GM12801 (cell line): ENCODE data around the gene PRKG1.

Experiments
- TF ChIP-seq, protein P1 (sequence below): IDR thresholded peaks from one replicate; pipeline ENCODE4 v1.5.1; 2011; ENCODE audit warnings: control low read depth; ENCODE audit not compliant: insufficient read length; ENCODE audit errors: extremely low read depth

Gene PRKG1

DNA sequence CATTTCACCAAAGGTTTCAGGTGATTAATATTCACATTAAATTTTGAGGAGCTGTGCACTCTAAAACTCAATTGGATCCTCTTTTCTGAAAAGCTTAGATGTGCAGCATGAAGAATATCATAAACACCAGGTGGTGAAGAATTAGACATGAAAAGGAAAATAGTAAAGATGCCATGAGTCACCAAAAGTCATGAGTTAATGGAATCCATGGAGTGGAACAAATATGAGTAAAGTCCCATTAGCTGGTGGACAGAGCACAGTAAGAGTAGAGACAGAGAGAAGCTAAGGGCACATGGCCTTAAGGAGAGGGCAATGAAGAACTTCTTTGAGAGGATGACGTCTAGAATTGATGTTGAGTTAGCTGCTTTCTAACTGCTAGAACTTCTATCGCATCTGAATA lies 353.5 kb downstream of the PRKG1 start:
- TF ChIP-seq, protein P1, sequence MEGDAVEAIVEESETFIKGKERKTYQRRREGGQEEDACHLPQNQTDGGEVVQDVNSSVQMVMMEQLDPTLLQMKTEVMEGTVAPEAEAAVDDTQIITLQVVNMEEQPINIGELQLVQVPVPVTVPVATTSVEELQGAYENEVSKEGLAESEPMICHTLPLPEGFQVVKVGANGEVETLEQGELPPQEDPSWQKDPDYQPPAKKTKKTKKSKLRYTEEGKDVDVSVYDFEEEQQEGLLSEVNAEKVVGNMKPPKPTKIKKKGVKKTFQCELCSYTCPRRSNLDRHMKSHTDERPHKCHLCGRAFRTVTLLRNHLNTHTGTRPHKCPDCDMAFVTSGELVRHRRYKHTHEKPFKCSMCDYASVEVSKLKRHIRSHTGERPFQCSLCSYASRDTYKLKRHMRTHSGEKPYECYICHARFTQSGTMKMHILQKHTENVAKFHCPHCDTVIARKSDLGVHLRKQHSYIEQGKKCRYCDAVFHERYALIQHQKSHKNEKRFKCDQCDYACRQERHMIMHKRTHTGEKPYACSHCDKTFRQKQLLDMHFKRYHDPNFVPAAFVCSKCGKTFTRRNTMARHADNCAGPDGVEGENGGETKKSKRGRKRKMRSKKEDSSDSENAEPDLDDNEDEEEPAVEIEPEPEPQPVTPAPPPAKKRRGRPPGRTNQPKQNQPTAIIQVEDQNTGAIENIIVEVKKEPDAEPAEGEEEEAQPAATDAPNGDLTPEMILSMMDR, result no peak

DNA sequence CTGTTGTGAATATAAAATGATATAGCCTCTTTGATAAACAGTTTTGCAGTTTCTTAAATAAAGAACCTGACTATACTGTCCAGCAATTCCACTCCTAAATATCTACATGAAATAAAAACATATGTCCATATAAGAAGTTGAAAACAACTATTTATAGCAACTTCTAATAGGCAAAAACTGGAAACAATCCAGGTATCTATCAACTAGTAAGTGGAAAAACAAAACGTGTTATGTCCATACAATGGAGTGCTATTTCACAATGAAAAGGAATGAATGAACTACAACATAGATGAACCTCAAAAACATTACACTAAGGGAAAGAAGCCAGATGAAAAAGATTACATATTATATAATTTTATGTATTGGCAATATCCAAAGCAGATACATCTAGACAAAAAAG lies 356.2 kb downstream of the PRKG1 start:
- TF ChIP-seq, protein P1, result no peak

DNA sequence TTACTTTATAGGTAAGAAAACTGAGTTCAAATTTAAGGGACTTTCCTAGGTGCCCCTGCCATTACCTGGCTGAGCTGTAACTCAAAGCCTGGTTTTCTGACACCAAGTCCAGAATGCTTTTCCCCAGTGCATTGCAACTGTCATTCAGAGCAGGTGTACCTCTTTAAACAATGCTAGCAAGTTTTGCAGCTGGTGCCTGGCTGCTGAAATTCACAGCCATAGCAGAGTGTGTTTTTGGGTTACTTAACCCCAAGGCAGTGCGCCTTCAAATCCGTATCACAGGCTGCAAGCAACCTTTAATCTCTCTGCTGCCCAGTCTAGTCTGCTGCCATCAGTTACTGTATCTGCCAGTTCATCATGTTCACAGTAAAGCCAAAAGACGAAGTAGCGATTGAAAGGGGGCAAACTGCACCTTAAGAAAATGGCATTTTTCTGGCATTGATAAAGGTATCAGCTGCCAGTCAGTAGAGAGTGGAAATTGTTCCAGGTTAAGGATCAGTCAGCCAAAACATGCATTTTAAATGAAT lies 359.7 kb downstream of the PRKG1 start:
- TF ChIP-seq, protein P1, result no peak

DNA sequence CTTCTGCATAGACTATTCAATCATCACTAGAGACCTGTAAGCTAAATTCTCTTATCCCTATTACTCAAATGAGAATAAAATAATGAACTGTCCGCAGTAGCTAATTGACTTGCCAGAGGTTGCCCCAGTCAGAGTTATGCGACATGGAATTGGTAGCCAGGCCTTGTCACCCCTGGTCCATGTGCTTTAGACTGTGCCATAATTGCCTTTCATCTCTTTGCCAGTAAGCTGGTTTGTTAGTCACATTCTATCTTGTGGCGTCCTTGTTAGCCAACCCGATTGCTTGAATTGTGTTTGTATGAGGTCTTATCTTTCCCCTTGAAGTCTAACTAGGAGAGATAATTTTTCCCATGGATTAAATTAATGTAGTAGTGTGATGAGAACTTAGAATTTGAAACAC lies 362.5 kb downstream of the PRKG1 start:
- TF ChIP-seq, protein P1, result no peak

DNA sequence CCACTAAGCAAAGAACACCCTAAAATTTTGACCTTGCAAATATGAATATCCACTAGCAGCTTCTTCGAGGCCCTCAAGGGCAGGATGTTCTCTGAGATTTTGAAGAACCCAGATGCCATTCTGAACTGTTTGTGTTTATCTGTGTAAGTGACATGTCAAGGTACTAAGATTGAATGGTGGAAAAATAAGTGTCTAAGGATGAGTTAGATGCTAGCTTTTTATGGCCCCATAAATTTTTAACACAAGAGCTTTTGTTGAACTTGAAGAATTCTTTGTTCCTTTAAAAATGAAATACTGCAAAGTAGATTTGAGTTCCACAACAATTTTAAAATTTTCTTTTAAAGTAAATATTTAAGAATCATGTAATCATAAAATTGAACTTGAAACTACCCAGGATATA lies 365.4 kb downstream of the PRKG1 start:
- TF ChIP-seq, protein P1, result no peak

DNA sequence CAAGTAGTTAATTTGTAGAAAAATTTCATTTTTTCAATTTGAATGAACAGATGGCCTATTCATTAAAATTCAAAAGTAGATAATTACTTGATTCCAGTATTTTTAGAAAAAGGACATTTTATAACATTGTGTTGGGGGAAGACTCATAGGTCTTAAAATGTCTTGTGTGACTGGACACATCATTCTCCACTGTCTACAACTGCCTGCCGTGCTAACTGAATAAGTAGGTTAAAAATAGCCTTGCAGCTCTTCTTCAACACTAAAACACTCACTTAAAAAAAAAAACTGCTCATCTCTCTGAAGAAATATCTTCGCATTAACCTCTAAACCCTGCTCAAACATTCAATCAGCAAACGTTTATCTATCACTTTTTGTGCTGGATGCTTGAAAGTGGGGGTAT lies 371.3 kb downstream of the PRKG1 start:
- TF ChIP-seq, protein P1, result no peak

DNA sequence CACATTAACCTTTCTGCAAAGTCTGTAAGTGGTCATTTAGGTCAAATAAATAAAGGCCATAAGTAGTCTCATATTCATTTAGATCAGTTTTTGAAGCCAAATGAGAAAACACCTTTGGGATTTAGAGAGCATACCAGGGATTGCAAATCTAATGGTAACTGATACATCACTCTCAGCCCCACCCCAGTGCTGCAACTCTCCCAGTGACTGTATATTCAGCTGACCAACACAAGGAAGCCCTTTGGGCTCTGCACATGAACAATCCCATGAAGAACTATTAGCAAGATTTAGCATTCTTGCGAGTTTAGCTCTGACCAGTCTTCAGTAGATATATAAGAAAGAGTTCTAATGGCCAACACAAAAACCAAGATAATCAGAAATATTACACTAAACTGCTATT lies 372.8 kb downstream of the PRKG1 start:
- TF ChIP-seq, protein P1, result no peak

DNA sequence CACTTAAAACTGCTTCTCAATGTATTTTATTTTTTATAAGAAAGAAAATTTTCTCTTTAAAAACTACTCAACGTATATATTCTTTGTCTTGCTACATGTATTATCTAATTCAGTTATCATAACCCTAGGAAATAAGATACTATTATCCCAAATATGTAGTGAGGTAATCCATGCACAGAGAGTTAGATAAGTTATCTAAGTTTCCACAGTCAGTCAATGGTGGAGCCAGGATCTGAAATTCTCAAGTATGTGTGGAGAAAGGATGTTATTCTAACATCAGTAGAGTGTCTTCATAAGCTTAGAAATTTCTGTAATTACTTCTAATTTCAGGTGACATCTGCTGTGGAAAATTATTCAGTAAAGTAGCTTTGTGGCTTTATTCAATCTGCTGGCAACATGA lies 385.2 kb downstream of the PRKG1 start:
- TF ChIP-seq, protein P1, result no peak
